ENCODE data around the gene PTPRN2.
"Not testable (repeated sequence)": the region's sequence is repeated elsewhere in the genome, so short reads cannot be mapped to it uniquely, and the experiment has no call there.

The PTPRN2 gene

DNA sequence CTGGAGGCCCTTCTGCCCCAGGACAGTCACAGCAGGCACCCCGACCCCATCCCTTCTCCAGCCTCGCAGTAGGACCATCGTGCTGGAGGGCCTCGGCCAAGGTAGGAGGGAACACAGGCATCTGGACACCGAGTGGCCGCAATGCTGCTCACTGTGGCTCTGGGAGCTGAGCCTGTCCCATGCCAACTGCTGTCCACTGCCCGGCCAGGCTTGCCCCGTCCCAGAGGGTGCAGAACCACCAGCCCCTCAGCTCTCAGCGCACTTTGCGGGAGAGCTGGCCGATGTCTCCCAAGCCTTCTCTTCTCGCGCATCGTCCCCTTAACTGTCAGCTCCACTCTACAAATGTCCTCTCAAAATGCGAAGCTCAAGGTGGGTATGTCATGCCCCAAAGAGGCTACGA is 197.2 kb downstream of the PTPRN2 start:
- Histone ChIP-seq H3K27ac (no peak overlapping the region), H3K4me3 (no peak overlapping the region)
- TF ChIP-seq CTCF (IDR thresholded peaks at IDR 0.05): no peak
- no peak for DNase-seq (ENCODE audit: low spot score)

DNA sequence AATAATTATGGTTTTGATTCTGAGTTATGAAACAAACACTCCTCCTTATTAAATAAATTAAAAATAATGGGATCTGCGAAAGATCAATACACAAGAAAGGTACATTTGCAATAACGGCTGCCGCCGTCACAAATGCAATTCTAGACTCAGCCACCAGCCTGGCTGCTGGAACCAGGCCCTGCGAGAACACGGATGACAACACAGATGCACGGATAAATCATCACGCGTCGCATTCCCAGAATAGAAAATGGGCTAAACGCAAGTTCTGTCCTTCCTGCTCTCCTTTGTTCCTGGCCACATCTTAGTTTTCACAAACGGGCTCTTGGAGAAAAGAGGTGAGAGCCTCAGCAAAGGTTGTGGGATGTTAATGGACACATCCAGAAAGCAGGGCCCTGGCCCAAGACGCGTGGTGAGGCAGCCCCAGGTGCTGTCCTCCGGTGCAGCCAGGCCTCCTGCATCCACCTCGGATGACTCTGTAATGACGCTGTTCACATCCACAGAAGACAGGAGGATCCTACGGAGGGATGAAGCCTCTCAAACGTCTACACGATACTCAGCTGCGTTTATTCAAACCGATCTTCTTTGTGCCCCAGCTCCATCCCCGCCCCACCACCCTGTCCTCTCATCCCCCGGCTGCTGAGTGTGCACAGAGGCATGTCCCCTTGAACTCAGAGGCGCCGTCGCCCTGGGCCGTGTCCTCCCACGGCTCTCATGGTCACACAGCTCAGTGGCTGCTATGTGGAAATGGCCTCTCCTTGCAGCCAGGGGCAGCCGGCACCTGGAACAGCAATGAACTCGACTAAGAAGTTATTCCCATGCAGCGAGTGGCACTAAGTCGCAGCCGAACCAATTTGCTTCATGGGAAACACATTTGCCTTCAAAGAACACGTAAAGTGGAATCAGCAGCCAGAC is 197.9 kb downstream of the PTPRN2 start:
- no peak overlapping the region for H3K4me3 ChIP-seq
- H3K27ac ChIP-seq: no peak overlapping the region
- no peak for DNase-seq (ENCODE audit: low spot score)
- no peak for TF ChIP-seq CTCF (IDR thresholded peaks at IDR 0.05)

- H3K4me3 ChIP-seq: no peak overlapping the region
- no peak for DNase-seq (ENCODE audit: low spot score)
These were observed 198.7 kb downstream of the PTPRN2 start for GRCh38 chr7:158388928-158389327.

DNA sequence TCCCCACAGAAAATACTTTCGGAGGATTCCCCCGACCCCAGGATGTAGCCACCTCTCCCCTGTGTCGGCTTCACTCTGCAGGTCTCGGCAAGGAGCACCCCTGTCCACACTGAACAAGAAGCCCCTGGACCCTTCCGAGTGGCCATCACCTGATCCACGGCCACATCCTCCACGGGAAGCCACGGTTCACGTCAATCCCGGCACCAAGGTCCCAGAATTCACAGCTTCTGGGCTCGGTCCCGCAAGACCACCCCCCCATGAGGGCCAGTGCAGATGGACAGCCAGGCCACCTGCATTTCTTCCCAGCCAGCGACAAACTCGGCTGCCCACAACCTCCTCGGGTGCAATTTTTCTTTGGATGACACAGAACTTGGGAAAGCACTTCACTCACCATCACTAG is 199.6 kb downstream of the PTPRN2 start:
- DNase-seq (ENCODE audit: low spot score): no peak
- H3K27ac ChIP-seq: no peak overlapping the region
- no peak for TF ChIP-seq CTCF (IDR thresholded peaks at IDR 0.05)
- no peak overlapping the region for H3K4me3 ChIP-seq

More at GRCh38 chr7:158388928-158389327, 198.7 kb downstream of the PTPRN2 start:
- no peak overlapping the region for H3K27ac ChIP-seq
- TF ChIP-seq CTCF (IDR thresholded peaks at IDR 0.05): no peak

GRCh38 chr7:158387546-158387891 is 200.1 kb downstream of the PTPRN2 start:
- H3K4me3 ChIP-seq: no peak overlapping the region
- no peak for TF ChIP-seq CTCF (IDR thresholded peaks at IDR 0.05)
- H3K27ac ChIP-seq: no peak overlapping the region
- DNase-seq (ENCODE audit: low spot score): no peak

DNA sequence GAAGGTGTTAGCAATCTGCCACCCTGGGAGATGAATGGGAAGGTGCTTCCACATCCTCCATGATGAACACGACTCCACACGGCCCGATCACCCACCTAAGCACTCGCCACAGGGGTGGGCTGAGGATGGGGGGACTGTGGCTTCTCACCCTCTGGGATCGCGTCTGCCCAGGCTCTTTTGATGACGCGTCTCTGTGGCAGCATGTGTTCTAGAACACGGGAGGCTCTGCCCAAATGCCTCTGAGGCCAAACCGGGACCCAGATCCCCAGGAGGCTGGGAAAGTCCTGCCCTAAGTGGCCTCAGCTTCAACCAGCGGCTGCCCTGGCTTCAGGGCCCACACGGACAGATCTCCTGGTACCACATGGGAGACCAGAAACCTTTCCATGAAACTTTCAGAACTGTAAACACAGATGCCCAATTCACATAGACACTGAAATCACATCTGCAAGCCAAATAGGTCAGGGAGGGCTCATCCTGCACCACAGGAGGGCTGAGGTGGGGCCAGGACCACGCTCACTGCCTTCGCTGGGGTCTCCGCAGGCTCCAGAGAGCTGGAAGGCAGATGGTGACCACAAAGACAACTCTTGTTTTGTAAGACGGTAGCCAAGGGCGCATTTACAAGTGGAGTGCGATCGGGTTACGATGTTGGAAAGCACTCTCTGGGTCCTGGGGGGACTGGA is 200.6 kb downstream of the PTPRN2 start:
- no peak overlapping the region for H3K4me3 ChIP-seq
- TF ChIP-seq CTCF (IDR thresholded peaks at IDR 0.05): no peak
- no peak for DNase-seq (ENCODE audit: low spot score)
- H3K27ac ChIP-seq: no peak overlapping the region

DNA sequence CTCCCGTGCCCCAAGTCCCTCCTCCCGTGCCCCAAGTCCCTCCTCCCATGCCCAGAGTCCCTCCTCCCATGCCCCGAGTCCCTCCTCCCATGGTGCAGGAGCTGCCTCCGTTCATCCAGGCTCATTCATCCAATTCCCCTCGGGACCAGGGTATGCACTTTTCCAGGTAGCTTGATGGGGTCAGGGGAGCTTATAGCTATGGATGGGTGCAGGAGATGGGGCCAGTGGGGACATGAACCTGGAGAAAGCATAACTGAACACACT is 201.3 kb downstream of the PTPRN2 start:
- TF ChIP-seq CTCF (IDR thresholded peaks at IDR 0.05): no peak
- H3K4me3 ChIP-seq: no peak overlapping the region
- no peak for DNase-seq (ENCODE audit: low spot score)
- H3K27ac ChIP-seq: no peak overlapping the region

- not testable (repeated sequence) for DNase-seq (ENCODE audit: low spot score); H3K4me3 ChIP-seq; H3K27ac ChIP-seq
These were observed 201.9 kb downstream of the PTPRN2 start for GRCh38 chr7:158385496-158386354.
